Epithelial cell of esophagus (primary cell): ENCODE measurements around the gene MVB12B.
A peak's percentile ranks its signal among the peaks of the same experiment; 100 is the strongest.

Experiments
- DNase-seq: peaks from one replicate; pipeline ENCODE4 v3.0.0; 2010; ENCODE audit warnings: low read depth
- H3K4me3 ChIP-seq: 2 replicates; pipeline ENCODE4 v1.5.1; 2011; ENCODE audit warnings: mild to moderate bottlenecking, low read length, control low read depth
- TF ChIP-seq, protein P1 (sequence below): IDR thresholded peaks from 2 replicates; pipeline ENCODE4 v1.5.1; 2011; ENCODE audit warnings: low read depth, mild to moderate bottlenecking, low read length, control low read depth, inconsistent platforms; ENCODE audit not compliant: insufficient read depth; ENCODE audit errors: missing control alignments

Gene MVB12B

DNA sequence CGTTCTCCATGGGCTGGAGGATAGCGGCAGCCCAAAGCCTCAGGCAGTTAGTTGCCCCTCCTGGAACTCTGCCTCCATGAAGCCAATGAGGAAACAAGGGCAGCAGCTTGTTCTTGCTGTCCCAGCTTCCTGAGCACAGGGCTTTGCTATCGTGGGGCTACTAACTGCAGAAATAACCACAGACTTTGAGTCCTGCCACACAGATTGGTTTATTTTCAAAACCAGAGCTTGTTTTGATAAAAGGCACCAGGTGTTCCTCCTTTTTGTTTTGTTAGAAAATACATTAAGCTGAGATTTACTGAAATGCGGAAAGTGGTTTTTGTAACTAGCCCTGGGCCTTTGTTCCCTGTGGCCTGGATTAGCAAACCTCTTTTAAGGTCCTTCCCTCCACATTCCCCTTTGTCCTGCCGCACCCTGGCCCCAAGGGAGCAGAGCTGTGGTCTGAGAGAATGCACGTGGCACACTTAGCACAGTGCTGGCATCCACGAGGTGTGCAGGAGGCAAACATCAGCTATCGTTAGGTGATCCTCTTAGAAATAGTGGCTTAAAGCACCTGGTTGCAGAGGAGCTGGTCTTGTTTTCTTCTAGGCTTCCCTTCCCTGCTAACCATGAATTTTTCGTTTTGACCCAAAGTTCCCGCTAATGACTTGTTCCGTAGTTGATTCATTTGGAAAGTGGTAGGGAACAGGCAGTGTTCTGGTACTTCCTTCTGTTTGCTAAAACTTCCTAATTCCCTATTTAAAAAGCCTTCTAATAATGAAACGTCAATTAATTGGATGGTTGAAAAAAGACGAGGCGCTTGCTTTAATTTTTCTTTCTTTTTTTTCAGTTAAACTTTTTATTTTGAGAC is 21.5 kb downstream of the MVB12B start:
- no peak overlapping the region for H3K4me3 ChIP-seq
- no peak for DNase-seq
- TF ChIP-seq, protein P1, sequence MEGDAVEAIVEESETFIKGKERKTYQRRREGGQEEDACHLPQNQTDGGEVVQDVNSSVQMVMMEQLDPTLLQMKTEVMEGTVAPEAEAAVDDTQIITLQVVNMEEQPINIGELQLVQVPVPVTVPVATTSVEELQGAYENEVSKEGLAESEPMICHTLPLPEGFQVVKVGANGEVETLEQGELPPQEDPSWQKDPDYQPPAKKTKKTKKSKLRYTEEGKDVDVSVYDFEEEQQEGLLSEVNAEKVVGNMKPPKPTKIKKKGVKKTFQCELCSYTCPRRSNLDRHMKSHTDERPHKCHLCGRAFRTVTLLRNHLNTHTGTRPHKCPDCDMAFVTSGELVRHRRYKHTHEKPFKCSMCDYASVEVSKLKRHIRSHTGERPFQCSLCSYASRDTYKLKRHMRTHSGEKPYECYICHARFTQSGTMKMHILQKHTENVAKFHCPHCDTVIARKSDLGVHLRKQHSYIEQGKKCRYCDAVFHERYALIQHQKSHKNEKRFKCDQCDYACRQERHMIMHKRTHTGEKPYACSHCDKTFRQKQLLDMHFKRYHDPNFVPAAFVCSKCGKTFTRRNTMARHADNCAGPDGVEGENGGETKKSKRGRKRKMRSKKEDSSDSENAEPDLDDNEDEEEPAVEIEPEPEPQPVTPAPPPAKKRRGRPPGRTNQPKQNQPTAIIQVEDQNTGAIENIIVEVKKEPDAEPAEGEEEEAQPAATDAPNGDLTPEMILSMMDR = no peak

DNA sequence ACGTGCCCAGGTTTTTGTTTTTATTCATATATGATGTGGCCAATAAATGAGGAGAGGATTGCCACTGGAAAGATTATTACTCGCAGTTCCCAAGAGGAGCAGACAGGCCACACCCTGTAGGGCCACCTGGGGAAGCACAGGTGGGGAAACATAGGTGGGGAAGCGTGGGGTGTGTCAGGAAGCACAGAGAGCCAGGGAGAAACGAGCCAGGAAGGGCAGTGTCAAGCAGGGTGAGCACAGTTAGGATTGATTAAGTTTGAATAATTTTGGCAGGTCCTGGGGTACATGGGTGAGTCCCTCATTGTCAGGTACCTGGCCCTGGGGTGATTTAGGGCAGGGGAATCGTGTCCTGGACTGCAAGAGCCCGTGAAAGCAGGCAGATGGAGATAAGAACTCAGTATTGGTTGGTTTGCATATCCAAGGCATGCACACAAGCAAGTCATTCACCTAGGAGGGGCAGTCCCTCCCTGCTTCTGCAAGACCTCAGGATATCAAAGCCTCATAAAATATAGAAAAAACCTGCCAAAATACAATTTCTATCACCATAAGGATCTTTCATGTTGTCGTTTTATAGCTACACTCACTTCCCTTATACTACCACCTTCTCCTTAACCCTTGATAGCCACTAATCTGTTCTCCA is 22.4 kb downstream of the MVB12B start:
- no peak for DNase-seq
- no peak overlapping the region for H3K4me3 ChIP-seq
- TF ChIP-seq, protein P1 = no peak

DNA sequence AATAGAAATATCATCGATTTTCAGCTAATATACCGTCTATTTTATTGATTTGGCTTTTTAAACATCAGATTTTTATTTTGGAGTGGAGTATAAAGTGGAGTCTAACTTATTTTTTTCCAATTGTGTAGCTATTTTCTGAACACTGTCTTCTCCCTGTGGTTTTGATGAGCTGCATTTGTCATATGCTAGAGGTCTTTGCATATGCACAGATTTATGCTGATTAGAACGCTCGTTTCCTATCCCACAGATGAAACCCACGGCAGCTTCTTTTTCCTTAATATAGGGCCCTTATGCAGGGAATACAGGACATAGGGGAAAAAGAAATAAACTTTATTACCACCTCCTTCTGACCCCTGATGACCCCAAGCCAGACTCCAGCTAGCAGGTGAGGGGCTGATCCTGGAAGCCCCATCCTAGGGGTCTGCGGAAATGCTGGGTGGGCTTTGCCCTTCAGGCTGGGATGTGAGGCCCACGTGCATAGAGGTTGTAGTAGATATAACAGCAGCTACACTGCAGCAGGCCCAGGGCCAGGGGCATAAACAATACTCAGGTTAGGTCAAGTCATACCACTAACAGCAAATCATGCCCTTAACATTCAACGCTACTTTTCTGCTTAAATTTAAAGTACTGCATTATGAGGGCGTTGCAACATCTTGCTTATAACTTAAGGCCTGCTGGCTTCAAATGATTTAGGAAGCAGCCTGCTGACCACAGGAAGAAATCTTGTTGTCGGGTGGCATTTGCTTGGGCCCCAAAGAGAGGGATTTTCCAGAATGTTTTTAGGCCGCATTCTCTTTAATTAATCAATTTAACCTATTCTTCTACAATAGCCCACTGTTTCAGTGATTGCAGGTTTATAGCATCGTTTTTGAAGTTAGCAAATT is 28.5 kb downstream of the MVB12B start:
- TF ChIP-seq, protein P1 = no peak
- DNase-seq = no peak
- no peak overlapping the region for H3K4me3 ChIP-seq

DNA sequence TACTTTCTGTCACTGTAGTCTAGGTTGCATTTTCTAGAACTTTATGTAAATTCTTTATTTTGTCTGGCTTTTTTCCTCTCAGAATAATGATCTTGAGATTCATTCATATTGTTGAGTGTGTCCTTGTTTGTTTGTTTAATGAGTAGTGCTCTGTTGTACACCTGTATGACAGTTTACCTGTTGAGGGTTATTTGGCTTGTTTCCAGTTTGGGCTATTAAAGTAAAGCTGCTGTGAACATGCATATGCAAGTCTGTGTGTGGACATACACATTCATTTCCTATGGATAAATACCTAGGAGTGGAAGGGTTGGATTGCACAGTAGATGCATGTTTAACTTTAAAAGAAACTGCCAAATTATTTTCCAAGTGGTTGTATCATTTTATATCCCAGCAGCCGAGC is 30.4 kb downstream of the MVB12B start:
- DNase-seq = peak; percentile 98
- TF ChIP-seq, protein P1 = no peak
- no peak overlapping the region for H3K4me3 ChIP-seq

DNA sequence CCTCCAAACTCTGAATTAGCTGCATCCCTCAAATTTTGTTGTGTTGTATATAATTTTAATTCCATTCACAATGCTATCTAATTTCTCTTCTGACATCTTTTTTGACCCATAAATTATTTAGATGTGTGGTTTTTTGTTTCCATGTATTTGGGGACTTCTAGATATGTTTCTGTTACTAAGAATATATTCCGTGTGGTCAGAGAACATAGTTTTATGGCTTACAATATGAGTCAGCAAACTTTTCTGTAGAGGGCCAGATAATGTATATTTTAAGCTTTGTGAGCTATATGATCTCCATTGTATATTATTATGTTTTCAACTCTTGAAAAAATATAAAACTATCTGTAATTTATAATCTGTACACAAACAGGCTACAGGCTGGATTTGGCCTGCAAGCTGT is 33.4 kb downstream of the MVB12B start:
- H3K4me3 ChIP-seq = no peak overlapping the region
- TF ChIP-seq, protein P1 = no peak
- no peak for DNase-seq

DNA sequence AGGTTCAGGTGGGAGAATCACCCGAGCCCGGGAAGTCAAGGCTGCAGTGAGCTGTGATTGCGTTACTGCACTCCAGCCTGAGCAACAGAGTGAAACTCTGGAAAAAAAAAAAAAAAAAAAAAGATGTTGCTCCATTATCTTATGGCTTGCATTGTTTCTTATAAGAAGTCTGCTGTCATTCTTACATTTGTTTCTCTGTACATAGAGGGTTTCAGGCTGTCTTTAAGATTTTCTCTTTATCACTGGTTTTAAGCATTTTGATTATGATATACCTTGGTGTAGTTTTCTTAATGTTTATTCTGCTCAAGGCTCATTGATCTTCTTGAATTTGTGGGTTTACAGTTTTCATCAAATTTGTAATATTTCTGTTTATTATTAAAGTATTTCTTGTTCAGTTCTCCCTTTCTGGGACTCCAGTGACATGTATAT is 35.2 kb downstream of the MVB12B start:
- TF ChIP-seq, protein P1 = no peak
- no peak overlapping the region for H3K4me3 ChIP-seq
- DNase-seq = no peak
